ENCODE measurements around the gene ANKRD16.

The ANKRD16 gene

GRCh38 chr10:5844345-5845055 is 45.2 kb downstream of the ANKRD16 start:
- no peak for ATAC-seq
- no peak for TF ChIP-seq ARNTL (CRISPR knock-in tag; IDR thresholded peaks at IDR 0.05; ENCODE audit: borderline replicate concordance, low read depth)
- no peak for TF ChIP-seq OSR1 (CRISPR knock-in tag; IDR thresholded peaks at IDR 0.05)
- TF ChIP-seq, protein P1, sequence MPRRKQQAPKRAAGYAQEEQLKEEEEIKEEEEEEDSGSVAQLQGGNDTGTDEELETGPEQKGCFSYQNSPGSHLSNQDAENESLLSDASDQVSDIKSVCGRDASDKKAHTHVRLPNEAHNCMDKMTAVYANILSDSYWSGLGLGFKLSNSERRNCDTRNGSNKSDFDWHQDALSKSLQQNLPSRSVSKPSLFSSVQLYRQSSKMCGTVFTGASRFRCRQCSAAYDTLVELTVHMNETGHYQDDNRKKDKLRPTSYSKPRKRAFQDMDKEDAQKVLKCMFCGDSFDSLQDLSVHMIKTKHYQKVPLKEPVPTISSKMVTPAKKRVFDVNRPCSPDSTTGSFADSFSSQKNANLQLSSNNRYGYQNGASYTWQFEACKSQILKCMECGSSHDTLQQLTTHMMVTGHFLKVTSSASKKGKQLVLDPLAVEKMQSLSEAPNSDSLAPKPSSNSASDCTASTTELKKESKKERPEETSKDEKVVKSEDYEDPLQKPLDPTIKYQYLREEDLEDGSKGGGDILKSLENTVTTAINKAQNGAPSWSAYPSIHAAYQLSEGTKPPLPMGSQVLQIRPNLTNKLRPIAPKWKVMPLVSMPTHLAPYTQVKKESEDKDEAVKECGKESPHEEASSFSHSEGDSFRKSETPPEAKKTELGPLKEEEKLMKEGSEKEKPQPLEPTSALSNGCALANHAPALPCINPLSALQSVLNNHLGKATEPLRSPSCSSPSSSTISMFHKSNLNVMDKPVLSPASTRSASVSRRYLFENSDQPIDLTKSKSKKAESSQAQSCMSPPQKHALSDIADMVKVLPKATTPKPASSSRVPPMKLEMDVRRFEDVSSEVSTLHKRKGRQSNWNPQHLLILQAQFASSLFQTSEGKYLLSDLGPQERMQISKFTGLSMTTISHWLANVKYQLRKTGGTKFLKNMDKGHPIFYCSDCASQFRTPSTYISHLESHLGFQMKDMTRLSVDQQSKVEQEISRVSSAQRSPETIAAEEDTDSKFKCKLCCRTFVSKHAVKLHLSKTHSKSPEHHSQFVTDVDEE (CRISPR knock-in tag; IDR thresholded peaks at IDR 0.05) = no peak
- TF ChIP-seq ZFP3 (CRISPR knock-in tag; IDR thresholded peaks at IDR 0.05) = no peak
- TF ChIP-seq CREB5 (CRISPR knock-in tag; IDR thresholded peaks at IDR 0.05; ENCODE audit: low read depth) = no peak
- TF ChIP-seq ESRRG (CRISPR knock-in tag; IDR thresholded peaks at IDR 0.05) = no peak
- TF ChIP-seq ZNF565 (CRISPR knock-in tag; conservative IDR thresholded peaks at IDR 0.05; ENCODE audit: low read depth) = no peak
- no peak for TF ChIP-seq SNAI2 (CRISPR knock-in tag; IDR thresholded peaks at IDR 0.05)
- TF ChIP-seq ZNF8 (CRISPR knock-in tag; IDR thresholded peaks at IDR 0.05) = no peak
- no peak for TF ChIP-seq GLIS3 (CRISPR knock-in tag; IDR thresholded peaks at IDR 0.05)
- TF ChIP-seq POU6F1 (CRISPR knock-in tag; IDR thresholded peaks at IDR 0.05; ENCODE audit: borderline replicate concordance, low read depth) = no peak
- TF ChIP-seq, protein P2, sequence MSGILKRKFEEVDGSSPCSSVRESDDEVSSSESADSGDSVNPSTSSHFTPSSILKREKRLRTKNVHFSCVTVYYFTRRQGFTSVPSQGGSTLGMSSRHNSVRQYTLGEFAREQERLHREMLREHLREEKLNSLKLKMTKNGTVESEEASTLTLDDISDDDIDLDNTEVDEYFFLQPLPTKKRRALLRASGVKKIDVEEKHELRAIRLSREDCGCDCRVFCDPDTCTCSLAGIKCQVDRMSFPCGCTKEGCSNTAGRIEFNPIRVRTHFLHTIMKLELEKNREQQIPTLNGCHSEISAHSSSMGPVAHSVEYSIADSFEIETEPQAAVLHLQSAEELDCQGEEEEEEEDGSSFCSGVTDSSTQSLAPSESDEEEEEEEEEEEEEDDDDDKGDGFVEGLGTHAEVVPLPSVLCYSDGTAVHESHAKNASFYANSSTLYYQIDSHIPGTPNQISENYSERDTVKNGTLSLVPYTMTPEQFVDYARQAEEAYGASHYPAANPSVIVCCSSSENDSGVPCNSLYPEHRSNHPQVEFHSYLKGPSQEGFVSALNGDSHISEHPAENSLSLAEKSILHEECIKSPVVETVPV (CRISPR knock-in tag; IDR thresholded peaks at IDR 0.05) = no peak
- TF ChIP-seq ISL1 (CRISPR knock-in tag; IDR thresholded peaks at IDR 0.05) = no peak
- TF ChIP-seq CSDC2 (CRISPR knock-in tag; IDR thresholded peaks at IDR 0.05) = no peak
- no peak for TF ChIP-seq BACH2 (CRISPR knock-in tag; IDR thresholded peaks at IDR 0.05; ENCODE audit: borderline replicate concordance)
- TF ChIP-seq, protein P3, sequence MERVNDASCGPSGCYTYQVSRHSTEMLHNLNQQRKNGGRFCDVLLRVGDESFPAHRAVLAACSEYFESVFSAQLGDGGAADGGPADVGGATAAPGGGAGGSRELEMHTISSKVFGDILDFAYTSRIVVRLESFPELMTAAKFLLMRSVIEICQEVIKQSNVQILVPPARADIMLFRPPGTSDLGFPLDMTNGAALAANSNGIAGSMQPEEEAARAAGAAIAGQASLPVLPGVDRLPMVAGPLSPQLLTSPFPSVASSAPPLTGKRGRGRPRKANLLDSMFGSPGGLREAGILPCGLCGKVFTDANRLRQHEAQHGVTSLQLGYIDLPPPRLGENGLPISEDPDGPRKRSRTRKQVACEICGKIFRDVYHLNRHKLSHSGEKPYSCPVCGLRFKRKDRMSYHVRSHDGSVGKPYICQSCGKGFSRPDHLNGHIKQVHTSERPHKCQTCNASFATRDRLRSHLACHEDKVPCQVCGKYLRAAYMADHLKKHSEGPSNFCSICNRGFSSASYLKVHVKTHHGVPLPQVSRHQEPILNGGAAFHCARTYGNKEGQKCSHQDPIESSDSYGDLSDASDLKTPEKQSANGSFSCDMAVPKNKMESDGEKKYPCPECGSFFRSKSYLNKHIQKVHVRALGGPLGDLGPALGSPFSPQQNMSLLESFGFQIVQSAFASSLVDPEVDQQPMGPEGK (CRISPR knock-in tag; IDR thresholded peaks at IDR 0.05; ENCODE audit: borderline replicate concordance) = no peak
- TF ChIP-seq RARB (CRISPR knock-in tag; IDR thresholded peaks at IDR 0.05) = no peak
- no peak for TF ChIP-seq PPARA (CRISPR knock-in tag; IDR thresholded peaks at IDR 0.05; ENCODE audit: borderline replicate concordance)

DNA sequence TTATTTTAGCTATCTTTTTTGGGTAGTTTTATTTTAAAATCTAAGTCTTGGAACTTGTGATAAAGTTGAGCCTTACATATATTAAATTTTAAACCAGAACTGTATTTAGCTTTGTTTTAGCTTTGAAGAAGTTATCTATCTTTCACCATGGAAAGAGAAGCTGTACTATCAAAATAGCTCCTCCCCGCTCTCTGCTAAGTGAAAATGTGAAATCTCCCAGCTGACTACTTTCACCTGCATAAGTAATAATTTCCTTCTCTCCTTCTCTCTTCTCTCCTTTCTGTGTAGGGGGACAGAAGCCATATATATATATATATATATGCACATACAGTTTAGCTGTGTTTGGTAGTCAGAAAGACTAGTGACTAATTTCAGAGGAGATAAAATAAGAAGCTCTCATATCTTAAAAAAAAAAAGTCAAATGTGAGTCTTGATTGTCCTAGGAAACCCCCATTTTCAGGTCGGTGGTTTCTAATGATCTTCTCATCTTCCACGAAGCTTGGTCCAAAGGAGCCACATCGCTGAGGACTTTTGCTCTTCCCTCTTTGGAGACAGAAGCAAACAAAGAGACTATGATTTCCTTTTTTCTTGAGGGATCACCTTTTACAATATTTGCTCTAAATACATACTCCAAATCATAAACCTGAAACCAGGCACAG is 45.9 kb downstream of the ANKRD16 start:
- no peak for TF ChIP-seq ZFP30 (CRISPR knock-in tag; IDR thresholded peaks at IDR 0.05)
- TF ChIP-seq, protein P1 (CRISPR knock-in tag; IDR thresholded peaks at IDR 0.05) = no peak
- no peak for TF ChIP-seq SNAI2 (CRISPR knock-in tag; IDR thresholded peaks at IDR 0.05)
- no peak for TF ChIP-seq ARNTL (CRISPR knock-in tag; IDR thresholded peaks at IDR 0.05; ENCODE audit: borderline replicate concordance, low read depth)
- TF ChIP-seq ZC3H10 (CRISPR knock-in tag; IDR thresholded peaks at IDR 0.05) = no peak
- TF ChIP-seq ISL1 (CRISPR knock-in tag; IDR thresholded peaks at IDR 0.05) = no peak
- TF ChIP-seq ZNF565 (CRISPR knock-in tag; conservative IDR thresholded peaks at IDR 0.05; ENCODE audit: low read depth) = no peak
- TF ChIP-seq POU6F1 (CRISPR knock-in tag; IDR thresholded peaks at IDR 0.05; ENCODE audit: borderline replicate concordance, low read depth) = no peak
- no peak for TF ChIP-seq BACH2 (CRISPR knock-in tag; IDR thresholded peaks at IDR 0.05; ENCODE audit: borderline replicate concordance)
- TF ChIP-seq RARB (CRISPR knock-in tag; IDR thresholded peaks at IDR 0.05) = no peak
- no peak for TF ChIP-seq CSDC2 (CRISPR knock-in tag; IDR thresholded peaks at IDR 0.05)
- TF ChIP-seq, protein P3 (CRISPR knock-in tag; IDR thresholded peaks at IDR 0.05; ENCODE audit: borderline replicate concordance) = no peak
- no peak for TF ChIP-seq GLIS3 (CRISPR knock-in tag; IDR thresholded peaks at IDR 0.05)
- no peak for ATAC-seq

Data from SK-N-SH treated with all-trans-retinoic acid at 6 μM for 48 hours (cell line).